ENCODE data around the gene AMPD3. TPM values are rescaled to one million over a fixed set of nuclear protein-coding genes. Genes with fewer than 3 reads are reported as not detected.

Gene AMPD3
- total RNA-seq, 2 donors from 2014 or later: 20.0 to 22.1 TPM

- Histone ChIP-seq H3K9me3 (no peaks in the 10 kb centered on the region), H3K27me3 (replicated peaks; ENCODE audit: insufficient read depth) (no peaks in the 10 kb centered on the region), H3K36me3 (peaks cover 0 to 7% of the 10 kb centered on the region in 2 donors), H3K4me1 (replicated peaks) (no peaks in the 10 kb centered on the region), H3K4me3 (no peak overlapping the region), H3K27ac (no peak overlapping the region)
- WGBS: 94% methylated on average over 11 of the region's 11 CpGs
- no peak for TF ChIP-seq POLR2AphosphoS5 (IDR thresholded peaks at IDR 0.05)
- TF ChIP-seq POLR2A (IDR thresholded peaks at IDR 0.05): no peak
- no peak for TF ChIP-seq CTCF (IDR thresholded peaks at IDR 0.05)
- intact Hi-C loops (cut with DNase I): no loop called here
- no peak for DNase-seq (ENCODE audit: low spot score)
These were observed 49.4 kb downstream of the AMPD3 start for GRCh38 chr11:10504490-10504889.

GRCh38 chr11:10505278-10506007 is 50.4 kb downstream of the AMPD3 start:
- Histone ChIP-seq H3K27me3 (replicated peaks; ENCODE audit: insufficient read depth) (no peaks in the 10 kb centered on the region), H3K9me3 (no peaks in the 10 kb centered on the region), H3K27ac (no peak overlapping the region), H3K4me1 (replicated peaks) (no peaks in the 10 kb centered on the region), H3K4me3 (no peak overlapping the region), H3K36me3 (peaks cover 0 to 7% of the 10 kb centered on the region in 2 donors)
- no peak for DNase-seq (ENCODE audit: low spot score)
- WGBS: 91% methylated on average over 6 of the region's 6 CpGs
- intact Hi-C loops (cut with DNase I): no loop called here
- TF ChIP-seq POLR2A (IDR thresholded peaks at IDR 0.05): no peak

- H3K4me1 ChIP-seq (replicated peaks): no peaks in the 10 kb centered on the region
- H3K36me3 ChIP-seq: peaks cover 0 to 7% of the 10 kb centered on the region in 2 donors
- TF ChIP-seq POLR2A (IDR thresholded peaks at IDR 0.05) (no peak), POLR2AphosphoS5 (IDR thresholded peaks at IDR 0.05) (no peak), CTCF (IDR thresholded peaks at IDR 0.05) (no peak)
- H3K27me3 ChIP-seq (replicated peaks; ENCODE audit: insufficient read depth): no peaks in the 10 kb centered on the region
- no peak for DNase-seq (ENCODE audit: low spot score)
- H3K27ac ChIP-seq: no peak overlapping the region
- intact Hi-C loops (cut with DNase I): no loop called here
- H3K4me3 ChIP-seq: no peak overlapping the region
- H3K9me3 ChIP-seq: no peaks in the 10 kb centered on the region
These were observed 50.9 kb downstream of the AMPD3 start for GRCh38 chr11:10506008-10506370.

GRCh38 chr11:10511181-10511621 is 56.1 kb downstream of the AMPD3 start:
- intact Hi-C loops (cut with DNase I): loop anchor here (5.0 kb wide), 1 partner anchor 226 kb away; no protein-coding TSS in a partner anchor
- Histone ChIP-seq H3K4me1 (replicated peaks) (no peaks in the 10 kb centered on the region), H3K4me3 (no peak overlapping the region), H3K9me3 (no peaks in the 10 kb centered on the region), H3K27me3 (replicated peaks; ENCODE audit: insufficient read depth) (no peaks in the 10 kb centered on the region), H3K36me3 (no peaks in the 10 kb centered on the region), H3K27ac (no peak overlapping the region)
- no peak for DNase-seq (ENCODE audit: low spot score)
- 82% methylated on average over 10 of the region's 10 CpGs for WGBS
- TF ChIP-seq POLR2A (IDR thresholded peaks at IDR 0.05): no peak
- no peak for TF ChIP-seq POLR2AphosphoS5 (IDR thresholded peaks at IDR 0.05)
- TF ChIP-seq CTCF (IDR thresholded peaks at IDR 0.05): no peak

- 44% methylated on average over 2 of the region's 2 CpGs for WGBS
- intact Hi-C loops (cut with DNase I): loop anchor here (5.0 kb wide), 1 partner anchor 223 kb away; no protein-coding TSS in a partner anchor
- DNase-seq (ENCODE audit: low spot score): no peak
- TF ChIP-seq CTCF (IDR thresholded peaks at IDR 0.05) (peak in 3 of 4 experiments; percentile 43 to 50 (median 49)), POLR2A (IDR thresholded peaks at IDR 0.05) (no peak)
- H3K9me3 ChIP-seq: no peaks in the 10 kb centered on the region
- H3K4me3 ChIP-seq: no peak overlapping the region
- no peak overlapping the region for H3K27ac ChIP-seq
- H3K36me3 ChIP-seq: no peaks in the 10 kb centered on the region
- H3K4me1 ChIP-seq (replicated peaks): no peaks in the 10 kb centered on the region
- no peaks in the 10 kb centered on the region for H3K27me3 ChIP-seq (replicated peaks; ENCODE audit: insufficient read depth)
These were observed 59.1 kb downstream of the AMPD3 start for GRCh38 chr11:10514202-10514601.
